H1 (cell line): ENCODE measurements around the gene KREMEN1. TPM values are rescaled to one million over a fixed set of nuclear protein-coding genes. Genes with fewer than 3 reads are reported as not detected.
A peak's percentile ranks its signal among the peaks of the same experiment; 100 is the strongest.

Source experiments
- CTCF ChIA-PET: fragments of 300-600 bp; sonication (Branson Sonifier 250); formaldehyde crosslinking; loops from one replicate; lab custom pipeline; 2021; ENCODE audit not compliant: partially characterized antibody; lab: Charles Lee
- POLR2A ChIA-PET: fragments of 300-600 bp; sonication (Branson Sonifier 250); formaldehyde crosslinking; loops from one replicate; lab custom pipeline; 2021; ENCODE audit warnings: inconsistent platforms; ENCODE audit not compliant: partially characterized antibody; lab: Charles Lee
- DNase-seq, 2 experiments: peaks; one replicate each; pipeline versions ENCODE4 v3.0.0 to v3.0.0-alpha.2; 2010 to 2022; ENCODE audit warnings: low spot score in 2 of 2, low read depth in 1 of 2, mixed read lengths in 1 of 2
- FAIRE-seq: peaks from 2 replicates; lab custom pipeline; 2011; peaks lifted over from hg19 to GRCh38; lab: Jason Lieb, UNC
- H2AFZ ChIP-seq: 2 replicates; pipeline ENCODE4 v1.8.1; 2012; ENCODE audit warnings: low read length, inconsistent platforms
- H2AK5ac ChIP-seq: 2 replicates; pipeline ENCODE4 v1.6.1; 2013; ENCODE audit warnings: low read depth, low read length
- H2BK120ac ChIP-seq: replicated peaks from 2 replicates; pipeline ENCODE3; 2013; ENCODE audit warnings: low read depth, low read length, inconsistent platforms
- H2BK12ac ChIP-seq: 2 replicates; pipeline ENCODE4 v1.6.1; 2013; ENCODE audit warnings: low read depth, low read length
- H2BK15ac ChIP-seq: 2 replicates; pipeline ENCODE4 v1.6.1; 2013; ENCODE audit warnings: low read length
- H2BK20ac ChIP-seq: 2 replicates; pipeline ENCODE4 v1.6.1; 2013; ENCODE audit warnings: low read length
- H2BK5ac ChIP-seq: 2 replicates; pipeline ENCODE4 v1.6.1; 2013; ENCODE audit warnings: low read depth, low read length
- H3K14ac ChIP-seq: 2 replicates; pipeline ENCODE4 v1.6.1; 2013; ENCODE audit warnings: inconsistent platforms; ENCODE audit not compliant: insufficient read length
- H3K18ac ChIP-seq: 2 replicates; pipeline ENCODE4 v1.6.1; 2013; ENCODE audit warnings: low read length; ENCODE audit errors: extremely low read depth
- H3K23ac ChIP-seq: 2 replicates; pipeline ENCODE4 v1.6.1; 2013; ENCODE audit warnings: inconsistent platforms; ENCODE audit not compliant: insufficient read length
- H3K23me2 ChIP-seq: 2 replicates; pipeline ENCODE4 v1.6.1; 2013; ENCODE audit warnings: low read depth, low read length
- H3K27ac ChIP-seq: 2 replicates; pipeline ENCODE4 v1.6.1; 2011; ENCODE audit warnings: low read depth, low read length, inconsistent platforms
- H3K27me3 ChIP-seq, 4 experiments: replicated peaks in 1 of 4; 1 replicate in 1 of 4; 2 replicates in 3 of 4; pipeline versions ENCODE4 v1.6.1 to v1.8.1; 2011 to 2013; ENCODE audit warnings: low read length in 3 of 4, mild to moderate bottlenecking in 3 of 4, inconsistent platforms in 2 of 4, mixed read lengths in 2 of 4, moderate library complexity in 1 of 4; ENCODE audit not compliant: control insufficient read depth in 3 of 4, insufficient read depth in 3 of 4; ENCODE audit errors: extremely low read depth in 1 of 4
- H3K36me3 ChIP-seq, 4 experiments: 2 replicates each; pipeline versions ENCODE4 v1.6.1 to v1.8.1; 2011 to 2013; ENCODE audit warnings: mild to moderate bottlenecking in 4 of 4, low read length in 3 of 4, moderate library complexity in 2 of 4, control low read depth in 1 of 4, inconsistent platforms in 1 of 4; ENCODE audit not compliant: insufficient read depth in 4 of 4, control insufficient read depth in 2 of 4
- H3K4ac ChIP-seq: replicated peaks from 2 replicates; pipeline ENCODE3; 2013; ENCODE audit warnings: low read length, low read depth, mixed read lengths, inconsistent platforms; ENCODE audit not compliant: insufficient read length
- H3K4me1 ChIP-seq, 4 experiments: replicated peaks in 1 of 4; 1 replicate in 1 of 4; 2 replicates in 3 of 4; pipeline versions ENCODE4 v1.6.1 to v1.8.1; 2011 to 2013; ENCODE audit warnings: low read length in 3 of 4, inconsistent platforms in 2 of 4, mixed read lengths in 1 of 4; ENCODE audit not compliant: insufficient read depth in 4 of 4, control insufficient read depth in 3 of 4
- H3K4me2 ChIP-seq, 2 experiments: 2 replicates each; pipeline versions ENCODE4 v1.6.1 to v1.8.1; 2011 to 2013; ENCODE audit warnings: low read depth in 2 of 2, low read length in 2 of 2, control low read depth in 1 of 2, inconsistent platforms in 1 of 2, mild to moderate bottlenecking in 1 of 2; ENCODE audit not compliant: insufficient read depth in 1 of 2
- H3K4me3 ChIP-seq, 4 experiments: fragments of 200-600, 300-600 bp in 1 of 4; sonication (generic), shearing (Covaris generic), sonication (Bioruptor Twin) in 1 of 4; 2 replicates each; pipeline versions ENCODE4 v1.5.1 to v1.8.1; 2011 to 2016; ENCODE audit warnings: low read length in 4 of 4, low read depth in 3 of 4, control low read depth in 2 of 4, inconsistent platforms in 2 of 4, mild to moderate bottlenecking in 2 of 4, mixed read lengths in 1 of 4, moderate library complexity in 1 of 4; ENCODE audit not compliant: insufficient read depth in 2 of 4; ENCODE audit errors: extremely low read depth in 1 of 4
- H3K56ac ChIP-seq: replicated peaks from 2 replicates; pipeline ENCODE3; 2013; ENCODE audit warnings: low read depth, mild to moderate bottlenecking, mixed read lengths, low read length, inconsistent platforms; ENCODE audit not compliant: insufficient read length
- H3K79me1 ChIP-seq: 2 replicates; pipeline ENCODE4 v1.6.1; 2013; ENCODE audit warnings: low read depth, low read length, control low read depth
- H3K79me2 ChIP-seq, 2 experiments: 2 replicates each; pipeline versions ENCODE4 v1.6.1 to v1.8.1; 2012 to 2013; ENCODE audit warnings: low read length in 2 of 2, mild to moderate bottlenecking in 2 of 2, inconsistent platforms in 1 of 2; ENCODE audit not compliant: insufficient read depth in 2 of 2, control insufficient read depth in 1 of 2
- H3K9ac ChIP-seq, 4 experiments: replicated peaks in 1 of 4; 1 replicate in 1 of 4; 2 replicates in 3 of 4; pipeline versions ENCODE4 v1.6.1 to v1.8.1; 2011 to 2013; ENCODE audit warnings: low read depth in 3 of 4, low read length in 3 of 4, control low read depth in 2 of 4, mild to moderate bottlenecking in 2 of 4, moderate library complexity in 2 of 4, inconsistent platforms in 1 of 4; ENCODE audit errors: extremely low read depth in 1 of 4
- H3K9me3 ChIP-seq, 2 experiments: 2 replicates each; pipeline versions ENCODE4 v1.6.1 to v1.8.1; 2012 to 2013; ENCODE audit warnings: mild to moderate bottlenecking in 2 of 2, moderate library complexity in 2 of 2, control low read depth in 1 of 2, inconsistent platforms in 1 of 2, low read depth in 1 of 2, low read length in 1 of 2, mixed read lengths in 1 of 2; ENCODE audit not compliant: insufficient read depth in 2 of 2
- H4K20me1 ChIP-seq, 2 experiments: replicated peaks in 1 of 2; 2 replicates each; pipeline versions ENCODE3 to v1.8.1; 2011 to 2013; ENCODE audit warnings: inconsistent platforms in 2 of 2, low read length in 2 of 2, mild to moderate bottlenecking in 1 of 2; ENCODE audit not compliant: insufficient read depth in 2 of 2, control insufficient read depth in 1 of 2
- H4K5ac ChIP-seq: 2 replicates; pipeline ENCODE4 v1.6.1; 2013; ENCODE audit warnings: low read length, low read depth, mixed read lengths, inconsistent platforms; ENCODE audit not compliant: insufficient read length
- H4K8ac ChIP-seq: 2 replicates; pipeline ENCODE4 v1.8.0; 2013; ENCODE audit warnings: mild to moderate bottlenecking, moderate library complexity, low read length, inconsistent platforms; ENCODE audit not compliant: insufficient read depth; ENCODE audit errors: extremely low read depth
- H4K91ac ChIP-seq: replicated peaks from 2 replicates; pipeline ENCODE3; 2013; ENCODE audit warnings: low read length, mixed read lengths, inconsistent platforms; ENCODE audit not compliant: insufficient read length
- JUN ChIP-seq: IDR thresholded peaks from 2 replicates; pipeline ENCODE4 v1.6.1; 2011; ENCODE audit warnings: low read depth, mild to moderate bottlenecking, improper control_type of control experiment, low read length
- SP4 ChIP-seq: IDR thresholded peaks from 2 replicates; pipeline ENCODE4 v1.6.1; 2012; ENCODE audit warnings: low read length, inconsistent platforms
- WGBS, 2 experiments: shearing (Covaris generic) in 1 of 2; methylation state at CpG; one replicate each; pipeline versions ENCODE4 v1.1.6 to v1.1.7; 2013 to 2015; ENCODE audit warnings: low lambda C conversion rate in 2 of 2, mixed read lengths in 2 of 2, inconsistent platforms in 1 of 2, low coverage in 1 of 2, missing lambda C conversion rate in 1 of 2; ENCODE audit not compliant: insufficient replicate concordance in 2 of 2, insufficient coverage in 1 of 2, insufficient read length in 1 of 2; ENCODE audit errors: extremely low coverage in 1 of 2, missing lambda C conversion rate in 1 of 2; 5-methylcytosine and 5-hydroxymethylcytosine counted together
- polyA plus RNA-seq, 7 experiments: library from polyadenylated mRNA; depleted of rRNA in 3 of 7; stranded (reverse) in 5 of 7; unstranded in 2 of 7; fragments of >200 nt in 5 of 7; fragments of 200-250 nt in 2 of 7; gene quantifications; 1 replicate in 5 of 7; 2 replicates in 1 of 7; 4 replicates in 1 of 7; pipeline versions ENCODE4 v1.2.1 to v1.2.3, GENCODE V29; 2011 to 2013; ENCODE audit warnings: missing spikeins in 2 of 7, mixed read lengths in 2 of 7
- total RNA-seq: library from RNA; stranded (reverse); fragmentation: NEBNext Ultra II Directional; extraction: Animal tissue kit (Norgen Biotek cat#: 25700); gene quantifications from 2 replicates; pipeline ENCODE4 v1.2.1, GENCODE V29; 2021

KREMEN1 gene
- total and polyA plus RNA-seq, 2 of the 8 experiments (the other 6 are each of a cell fraction or from before 2014, with no cell fraction given) = 2.1 to 3.2 TPM

GRCh38 chr22:29204455-29205183, 131.8 kb downstream of the KREMEN1 start:
- Histone ChIP-seq H3K23me2 (peaks cover 4% of the 10 kb centered on the region; the same call in 1 of the 2 replicates), H3K79me2 (no peaks in the 10 kb centered on the region), H4K5ac (no peak overlapping the region), H2BK15ac (peak overlapping the region; percentile 94; the same call in 1 of the 2 replicates), H3K79me1 (no peaks in the 10 kb centered on the region), H3K4me2 (peak overlapping the region in 1 of 2 experiments; percentile 63; a peak in 1 of 4 replicates), H3K56ac (no peak overlapping the region), H4K8ac (no peak overlapping the region), H3K9ac (no peak overlapping the region), H2BK5ac (no peak overlapping the region), H2AK5ac (peak overlapping the region; percentile 88)
- WGBS, 2 experiments = 92% methylated on average over 8 of the region's 8 CpGs; no CpG with 5 or more reads in 1 of the 2 experiments
- TF ChIP-seq JUN (no peak), SP4 (no peak)
- TF ChIP-seq, all 59 proteins: peak for 0
- Histone ChIP-seq H3K4ac (no peak overlapping the region), H3K18ac (no peak overlapping the region), H3K9me3 (no peaks in the 10 kb centered on the region), H3K4me3 (no peak overlapping the region; a peak in 1 of 8 replicates), H3K27ac (no peak overlapping the region), H3K36me3 (no peaks in the 10 kb centered on the region), H3K14ac (no peak overlapping the region), H4K20me1 (no peaks in the 10 kb centered on the region), H3K4me1 (peaks cover 0 to 22% (median 6%) of the 10 kb centered on the region in 4 experiments), H3K23ac (no peak overlapping the region), H3K27me3 (peaks cover 0 to 12% (median 3%) of the 10 kb centered on the region in 4 experiments; a peak in 5 of 7 replicates), H4K91ac (no peak overlapping the region), H2BK20ac (no peak overlapping the region), H2BK120ac (no peak overlapping the region), H2AFZ (no peak overlapping the region), H2BK12ac (peak overlapping the region; percentile 27; the same call in 1 of the 2 replicates)
- no peak for FAIRE-seq
- CTCF ChIA-PET = interaction anchor here (0.8 to 6.7 kb wide), 16 partner anchors 8 to 286 kb away, joined by 3 to 84 read pairs (median 6); partner anchors contain the start of gene EWSR1
- no peak for DNase-seq
- POLR2A ChIA-PET = interaction anchor here (0.7 to 3.5 kb wide), 11 partner anchors 8 to 149 kb away, joined by 3 to 11 read pairs (median 3); partner anchors contain the start of genes EWSR1 and RHBDD3
